ENCODE results near the gene RBM45.
"Not testable (repeated sequence)": the region's sequence is repeated elsewhere in the genome, so short reads cannot be mapped to it uniquely, and the experiment has no call there.

The RBM45 gene

DNA sequence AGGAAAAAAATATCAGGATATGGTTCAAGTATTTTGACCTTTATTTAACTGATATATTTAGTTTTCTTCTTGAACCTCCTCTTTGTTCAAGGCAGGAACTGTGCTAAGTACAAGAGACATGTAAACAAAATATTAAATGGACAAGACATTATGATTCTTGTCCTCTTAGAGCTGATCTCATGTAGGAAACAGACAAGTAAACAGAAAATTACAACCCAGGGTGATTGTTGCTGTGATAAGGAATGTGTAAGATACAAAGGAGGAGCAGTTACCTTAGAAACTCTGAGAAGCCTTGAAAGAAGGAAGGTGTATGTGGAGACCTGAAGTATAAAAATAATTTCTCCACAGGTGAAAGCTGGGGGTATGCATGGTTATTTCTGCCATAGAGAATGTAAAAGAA, 12.9 kb downstream of the RBM45 start:
- no peak overlapping the region for H3K27ac ChIP-seq (ENCODE audit: low read depth, low read length)
- no peak overlapping the region for H3K9ac ChIP-seq (ENCODE audit: low read depth in 1 of 2, low read length in 2 of 2)
- no peaks in the 10 kb centered on the region for H3K27me3 ChIP-seq (ENCODE audit: control insufficient read depth in 1 of 2, insufficient read depth in 2 of 2, low read length in 2 of 2)
- H3K36me3 ChIP-seq (ENCODE audit: control insufficient read depth in 1 of 2, insufficient read depth in 2 of 2, low read length in 2 of 2): peaks cover 16 to 51% of the 10 kb centered on the region in 2 donors
- no peak overlapping the region for H3K4me3 ChIP-seq (ENCODE audit: low read depth in 1 of 2, low read length in 2 of 2)
- no peaks in the 10 kb centered on the region for H3K4me1 ChIP-seq (ENCODE audit: control insufficient read depth in 1 of 2, insufficient read depth in 2 of 2, low read length in 2 of 2)
- no peaks in the 10 kb centered on the region for H3K9me3 ChIP-seq (ENCODE audit: control insufficient read depth in 1 of 2, low read length in 2 of 2)

DNA sequence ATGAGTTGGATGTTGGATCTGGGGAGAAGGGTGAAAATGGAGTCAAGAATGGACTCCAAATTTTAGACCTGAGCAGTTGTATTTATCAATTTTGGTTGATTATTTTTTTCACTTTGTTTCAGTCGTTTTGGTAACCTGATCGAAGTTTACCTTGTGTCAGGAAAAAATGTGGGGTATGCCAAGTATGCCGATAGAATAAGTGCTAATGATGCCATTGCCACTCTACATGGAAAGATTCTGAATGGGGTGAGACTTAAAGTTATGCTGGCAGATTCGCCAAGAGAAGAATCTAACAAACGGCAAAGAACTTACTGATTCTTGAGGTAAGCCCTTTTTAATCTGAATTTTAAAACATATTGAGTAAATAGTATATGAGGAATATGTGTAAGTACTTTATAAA, 13.6 kb downstream of the RBM45 start:
- H3K36me3 ChIP-seq (ENCODE audit: control insufficient read depth in 1 of 2, insufficient read depth in 2 of 2, low read length in 2 of 2): peaks cover 16 to 48% of the 10 kb centered on the region in 2 donors
- no peaks in the 10 kb centered on the region for H3K9me3 ChIP-seq (ENCODE audit: control insufficient read depth in 1 of 2, low read length in 2 of 2)
- H3K27ac ChIP-seq (ENCODE audit: low read depth, low read length): no peak overlapping the region
- H3K4me3 ChIP-seq (ENCODE audit: low read depth in 1 of 2, low read length in 2 of 2): no peak overlapping the region
- H3K27me3 ChIP-seq (ENCODE audit: control insufficient read depth in 1 of 2, insufficient read depth in 2 of 2, low read length in 2 of 2): no peaks in the 10 kb centered on the region
- H3K9ac ChIP-seq (ENCODE audit: low read depth in 1 of 2, low read length in 2 of 2): no peak overlapping the region
- no peaks in the 10 kb centered on the region for H3K4me1 ChIP-seq (ENCODE audit: control insufficient read depth in 1 of 2, insufficient read depth in 2 of 2, low read length in 2 of 2)

DNA sequence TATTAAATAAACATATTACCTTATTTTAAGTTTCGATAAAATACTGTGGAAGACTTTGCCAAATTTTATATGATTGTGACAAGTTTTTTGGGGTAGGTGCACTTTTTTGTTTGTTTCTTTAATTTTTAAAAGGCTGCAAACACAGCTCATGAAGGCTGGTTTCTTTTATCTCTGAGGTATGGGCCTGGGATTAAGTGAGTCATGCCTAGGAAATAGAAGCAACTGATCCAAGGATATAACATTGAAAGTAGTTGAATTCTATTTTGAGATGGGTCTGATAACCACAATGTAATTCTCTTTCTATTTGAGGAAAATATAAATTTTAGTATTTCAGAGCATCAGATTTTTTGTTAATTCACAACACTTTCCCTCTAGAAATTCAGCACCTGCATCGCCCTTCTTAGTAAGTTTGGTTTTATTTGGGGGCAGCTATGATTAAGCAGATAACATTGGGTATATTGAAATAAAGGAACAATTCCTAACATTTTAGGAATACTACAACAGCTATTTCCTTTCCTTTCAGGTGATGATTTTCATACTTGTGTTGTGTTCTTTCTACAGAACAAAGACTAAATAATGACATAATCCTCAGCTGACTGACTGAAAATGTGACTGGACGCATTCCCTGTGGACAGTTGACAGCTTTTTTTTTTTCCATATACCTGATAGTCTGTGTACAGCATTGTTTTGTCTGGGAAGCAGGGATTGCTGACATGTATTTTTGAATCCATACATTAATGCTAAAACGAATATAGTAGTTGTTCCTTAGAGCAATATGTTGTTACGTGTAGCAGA, 16.8 kb downstream of the RBM45 start:
- Histone ChIP-seq H3K9ac (ENCODE audit: low read depth in 1 of 2, low read length in 2 of 2) (no peak overlapping the region), H3K36me3 (ENCODE audit: control insufficient read depth in 1 of 2, insufficient read depth in 2 of 2, low read length in 2 of 2) (peaks cover 5 to 30% of the 10 kb centered on the region in 2 donors), H3K27ac (ENCODE audit: low read depth, low read length) (no peak overlapping the region), H3K27me3 (ENCODE audit: control insufficient read depth in 1 of 2, insufficient read depth in 2 of 2, low read length in 2 of 2) (no peaks in the 10 kb centered on the region), H3K4me3 (ENCODE audit: low read depth in 1 of 2, low read length in 2 of 2) (no peak overlapping the region), H3K4me1 (ENCODE audit: control insufficient read depth in 1 of 2, insufficient read depth in 2 of 2, low read length in 2 of 2) (no peaks in the 10 kb centered on the region), H3K9me3 (ENCODE audit: control insufficient read depth in 1 of 2, low read length in 2 of 2) (no peaks in the 10 kb centered on the region)

DNA sequence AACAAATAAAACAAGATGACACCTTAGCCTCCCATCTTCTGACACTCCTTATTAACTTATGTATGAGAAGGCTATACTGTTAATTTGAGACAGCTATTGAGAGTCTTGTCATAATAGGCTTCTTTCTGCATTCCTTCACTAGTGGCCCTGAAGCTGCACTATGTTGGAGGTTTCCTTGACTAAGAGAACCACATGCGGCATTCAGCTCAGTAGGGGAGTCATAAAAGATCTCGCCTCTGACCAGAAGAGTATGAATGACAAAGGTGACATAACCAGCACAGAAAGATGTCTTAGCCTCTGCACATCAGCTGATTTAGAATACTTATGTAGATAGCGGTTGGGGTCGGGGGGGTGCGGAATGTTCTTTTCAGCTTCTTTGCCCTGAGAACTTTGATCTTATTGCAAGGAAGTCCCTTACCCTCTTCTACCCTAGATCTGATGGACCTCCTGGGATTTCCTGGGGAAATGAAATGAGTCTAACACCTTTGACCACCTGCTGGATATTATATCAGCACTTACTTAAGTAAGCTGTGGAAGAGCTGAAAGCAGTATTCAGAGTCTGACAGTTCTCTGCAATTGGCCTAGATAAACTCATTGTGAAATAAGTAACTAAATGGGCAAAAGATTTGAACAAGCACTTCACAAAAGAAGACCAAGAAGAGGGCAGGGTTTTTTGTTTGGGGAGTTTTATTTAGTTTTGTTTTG, 24.2 kb downstream of the RBM45 start:
- no peaks in the 10 kb centered on the region for H3K27me3 ChIP-seq (ENCODE audit: control insufficient read depth in 1 of 2, insufficient read depth in 2 of 2, low read length in 2 of 2)
- no peak overlapping the region for H3K27ac ChIP-seq (ENCODE audit: low read depth, low read length)
- H3K36me3 ChIP-seq (ENCODE audit: control insufficient read depth in 1 of 2, insufficient read depth in 2 of 2, low read length in 2 of 2): peaks cover 0 to 12% of the 10 kb centered on the region in 2 donors
- H3K9me3 ChIP-seq (ENCODE audit: control insufficient read depth in 1 of 2, low read length in 2 of 2): no peaks in the 10 kb centered on the region
- H3K4me3 ChIP-seq (ENCODE audit: low read depth in 1 of 2, low read length in 2 of 2): no peak overlapping the region
- H3K4me1 ChIP-seq (ENCODE audit: control insufficient read depth in 1 of 2, insufficient read depth in 2 of 2, low read length in 2 of 2): no peaks in the 10 kb centered on the region
- H3K9ac ChIP-seq (ENCODE audit: low read depth in 1 of 2, low read length in 2 of 2): no peak overlapping the region

DNA sequence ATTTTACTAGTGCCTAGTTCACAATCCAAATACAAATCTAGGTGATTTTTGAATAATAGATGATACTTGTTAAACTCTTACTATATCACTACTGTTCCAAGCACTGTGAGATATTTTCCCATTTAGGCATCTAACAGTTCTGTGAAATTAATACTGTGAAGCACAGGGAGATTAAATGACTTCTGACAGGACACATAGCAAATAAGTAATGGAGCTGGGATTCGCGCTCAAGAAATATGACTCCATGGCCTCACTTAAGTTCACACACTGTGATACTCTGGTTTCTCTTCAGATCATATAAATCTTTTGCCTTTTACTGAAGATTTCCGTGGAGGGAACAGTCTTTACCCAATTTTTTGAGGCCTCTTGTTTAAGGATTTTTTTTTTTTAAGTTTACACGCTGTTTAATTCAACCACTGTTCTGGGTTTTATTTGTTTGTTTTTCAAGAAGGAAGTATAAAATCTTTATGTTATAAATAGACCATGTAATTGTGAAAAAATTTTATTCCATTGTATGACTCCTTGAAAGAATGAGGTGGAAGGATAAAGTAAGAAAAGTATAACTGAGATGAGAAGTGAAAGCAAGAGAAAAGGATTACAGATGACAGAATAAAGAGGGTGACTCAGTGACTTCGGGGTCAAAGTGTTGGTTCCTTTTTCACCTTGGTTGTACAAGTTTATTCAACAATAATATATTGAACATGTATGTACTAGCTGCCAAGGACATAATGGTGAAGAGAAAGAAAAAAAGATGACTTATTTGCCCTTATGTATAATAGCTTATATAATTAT, 30.2 kb downstream of the RBM45 start:
- no peak overlapping the region for H3K27ac ChIP-seq (ENCODE audit: low read depth, low read length)
- no peaks in the 10 kb centered on the region for H3K9me3 ChIP-seq (ENCODE audit: control insufficient read depth in 1 of 2, low read length in 2 of 2)
- H3K9ac ChIP-seq (ENCODE audit: low read depth in 1 of 2, low read length in 2 of 2): no peak overlapping the region

DNA sequence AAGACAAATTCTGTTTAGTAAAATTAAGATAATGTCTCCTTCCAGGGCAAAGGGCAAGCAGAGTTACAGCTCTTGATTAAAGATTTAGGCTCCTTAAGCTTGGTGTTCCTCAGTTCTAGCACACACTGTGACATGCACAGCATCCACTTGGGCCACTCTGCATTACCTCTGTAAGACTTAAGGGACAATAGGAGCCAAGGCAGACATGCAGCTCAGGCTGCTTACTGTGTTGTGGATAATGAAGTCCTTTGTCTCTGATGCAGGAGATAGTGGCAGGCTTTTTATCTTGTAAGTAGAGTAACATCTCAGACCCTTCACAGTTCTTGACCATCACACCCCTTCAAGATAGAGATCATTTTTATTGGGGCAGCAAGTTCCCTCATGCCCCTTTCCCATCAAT, 31.2 kb downstream of the RBM45 start:
- Histone ChIP-seq H3K4me3 (ENCODE audit: low read depth in 1 of 2, low read length in 2 of 2) (no peak overlapping the region), H3K9ac (ENCODE audit: low read depth in 1 of 2, low read length in 2 of 2) (no peak overlapping the region), H3K9me3 (ENCODE audit: control insufficient read depth in 1 of 2, low read length in 2 of 2) (no peaks in the 10 kb centered on the region), H3K27ac (ENCODE audit: low read depth, low read length) (no peak overlapping the region), H3K27me3 (ENCODE audit: control insufficient read depth in 1 of 2, insufficient read depth in 2 of 2, low read length in 2 of 2) (no peaks in the 10 kb centered on the region), H3K4me1 (ENCODE audit: control insufficient read depth in 1 of 2, insufficient read depth in 2 of 2, low read length in 2 of 2) (no peaks in the 10 kb centered on the region), H3K36me3 (ENCODE audit: control insufficient read depth in 1 of 2, insufficient read depth in 2 of 2, low read length in 2 of 2) (no peaks in the 10 kb centered on the region)

More for the DNA sequence above, 30.2 kb downstream of the RBM45 start:
- Histone ChIP-seq H3K27me3 (ENCODE audit: control insufficient read depth in 1 of 2, insufficient read depth in 2 of 2, low read length in 2 of 2) (no peaks in the 10 kb centered on the region), H3K36me3 (ENCODE audit: control insufficient read depth in 1 of 2, insufficient read depth in 2 of 2, low read length in 2 of 2) (no peaks in the 10 kb centered on the region), H3K4me1 (ENCODE audit: control insufficient read depth in 1 of 2, insufficient read depth in 2 of 2, low read length in 2 of 2) (no peaks in the 10 kb centered on the region), H3K4me3 (ENCODE audit: low read depth in 1 of 2, low read length in 2 of 2) (no peak overlapping the region)

DNA sequence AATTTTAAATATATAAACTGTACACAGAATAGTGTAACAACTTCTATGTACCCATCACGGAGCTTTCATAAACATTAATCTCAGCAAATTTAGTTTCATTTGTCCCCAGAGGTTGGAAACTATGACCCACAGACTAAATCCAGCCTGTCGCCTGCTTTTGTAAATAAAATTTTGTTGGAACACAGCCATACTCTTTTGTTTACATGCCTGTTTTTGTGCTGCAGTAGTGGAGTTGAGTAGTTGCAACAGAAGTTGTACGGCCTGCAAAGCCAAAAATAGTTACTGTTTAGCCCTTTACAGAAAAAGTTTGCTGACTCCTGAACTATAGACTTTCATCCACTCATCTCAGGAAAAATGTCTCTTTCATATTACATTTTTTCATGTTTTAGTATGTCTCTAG, 39.8 kb downstream of the RBM45 start:
- H3K9ac ChIP-seq (ENCODE audit: low read depth in 1 of 2, low read length in 2 of 2): no peak overlapping the region
- H3K27me3 ChIP-seq (ENCODE audit: control insufficient read depth in 1 of 2, insufficient read depth in 2 of 2, low read length in 2 of 2): no peaks in the 10 kb centered on the region
- H3K4me3 ChIP-seq (ENCODE audit: low read depth in 1 of 2, low read length in 2 of 2): no peak overlapping the region
- H3K4me1 ChIP-seq (ENCODE audit: control insufficient read depth in 1 of 2, insufficient read depth in 2 of 2, low read length in 2 of 2): peaks cover 7 to 11% of the 10 kb centered on the region in 2 donors
- H3K36me3 ChIP-seq (ENCODE audit: control insufficient read depth in 1 of 2, insufficient read depth in 2 of 2, low read length in 2 of 2): no peaks in the 10 kb centered on the region
- H3K27ac ChIP-seq (ENCODE audit: low read depth, low read length): no peak overlapping the region
- no peaks in the 10 kb centered on the region for H3K9me3 ChIP-seq (ENCODE audit: control insufficient read depth in 1 of 2, low read length in 2 of 2)

DNA sequence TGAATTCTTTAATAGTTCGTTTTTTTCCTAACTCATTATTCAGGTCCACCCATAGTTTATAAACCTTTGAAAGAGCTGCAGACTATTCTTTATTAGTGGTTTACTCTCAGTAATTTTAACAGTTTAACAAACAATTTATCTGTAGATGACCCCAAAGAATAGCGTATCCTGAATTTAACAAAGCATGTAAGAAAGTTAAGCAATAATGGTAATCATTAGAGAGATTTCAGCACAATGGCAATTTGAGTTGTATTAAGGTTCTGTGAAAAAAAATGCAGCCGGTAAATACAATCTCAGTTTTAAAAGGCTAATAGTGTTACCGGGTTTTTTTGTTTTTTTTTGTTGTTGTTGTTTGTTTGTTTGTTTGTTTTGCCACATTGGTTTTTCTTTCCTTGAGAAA, 40.3 kb downstream of the RBM45 start:
- no peaks in the 10 kb centered on the region for H3K36me3 ChIP-seq (ENCODE audit: control insufficient read depth in 1 of 2, insufficient read depth in 2 of 2, low read length in 2 of 2)
- no peak overlapping the region for H3K4me3 ChIP-seq (ENCODE audit: low read depth in 1 of 2, low read length in 2 of 2)
- H3K27me3 ChIP-seq (ENCODE audit: control insufficient read depth in 1 of 2, insufficient read depth in 2 of 2, low read length in 2 of 2): no peaks in the 10 kb centered on the region
- H3K9me3 ChIP-seq (ENCODE audit: control insufficient read depth in 1 of 2, low read length in 2 of 2): no peaks in the 10 kb centered on the region
- peaks cover 7 to 11% of the 10 kb centered on the region in 2 donors for H3K4me1 ChIP-seq (ENCODE audit: control insufficient read depth in 1 of 2, insufficient read depth in 2 of 2, low read length in 2 of 2)
- no peak overlapping the region for H3K27ac ChIP-seq (ENCODE audit: low read depth, low read length)
- H3K9ac ChIP-seq (ENCODE audit: low read depth in 1 of 2, low read length in 2 of 2): no peak overlapping the region

DNA sequence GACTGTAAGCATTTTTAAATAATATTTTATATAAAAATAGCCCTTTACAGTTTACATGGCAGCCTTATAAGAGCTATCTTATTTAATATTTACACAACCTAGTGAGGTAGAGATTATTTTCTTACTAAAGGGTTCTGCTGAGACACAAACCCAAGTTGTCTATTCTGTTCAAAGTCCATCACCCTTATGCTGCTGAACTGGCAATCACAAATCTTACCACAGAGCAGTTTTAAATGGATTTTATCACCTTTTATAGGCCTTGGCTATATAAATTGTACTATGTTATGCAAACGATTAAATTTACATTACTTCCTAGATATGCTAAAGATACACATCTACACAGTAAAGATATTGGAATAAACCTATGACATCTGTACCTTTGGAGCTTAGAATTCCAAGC, 40.7 kb downstream of the RBM45 start:
- Histone ChIP-seq H3K4me1 (ENCODE audit: control insufficient read depth in 1 of 2, insufficient read depth in 2 of 2, low read length in 2 of 2) (peaks cover 7 to 11% of the 10 kb centered on the region in 2 donors), H3K4me3 (ENCODE audit: low read depth in 1 of 2, low read length in 2 of 2) (no peak overlapping the region), H3K9me3 (ENCODE audit: control insufficient read depth in 1 of 2, low read length in 2 of 2) (no peaks in the 10 kb centered on the region), H3K9ac (ENCODE audit: low read depth in 1 of 2, low read length in 2 of 2) (no peak overlapping the region), H3K27me3 (ENCODE audit: control insufficient read depth in 1 of 2, insufficient read depth in 2 of 2, low read length in 2 of 2) (no peaks in the 10 kb centered on the region), H3K27ac (ENCODE audit: low read depth, low read length) (no peak overlapping the region), H3K36me3 (ENCODE audit: control insufficient read depth in 1 of 2, insufficient read depth in 2 of 2, low read length in 2 of 2) (no peaks in the 10 kb centered on the region)

DNA sequence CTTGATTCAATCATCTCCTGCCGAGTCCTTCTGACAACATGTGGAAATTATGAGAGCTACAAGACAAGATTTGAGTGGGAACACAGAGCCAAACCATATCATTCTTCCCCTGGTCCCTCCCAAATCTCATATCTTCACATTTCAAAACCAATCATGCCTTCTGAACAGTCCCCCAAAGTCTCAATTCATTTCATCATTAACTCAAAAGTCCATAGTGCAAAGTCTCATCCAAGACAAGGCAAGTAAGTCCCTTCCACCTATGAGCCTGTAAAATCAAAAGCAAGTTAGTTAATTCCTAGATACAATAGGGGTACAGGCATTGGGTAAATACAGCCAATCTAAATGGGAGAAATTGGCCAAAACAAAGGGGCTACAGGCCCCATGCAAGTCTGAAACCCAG, 41.6 kb downstream of the RBM45 start:
- H3K27ac ChIP-seq (ENCODE audit: low read depth, low read length); H3K27me3 ChIP-seq (ENCODE audit: control insufficient read depth in 1 of 2, insufficient read depth in 2 of 2, low read length in 2 of 2); H3K4me3 ChIP-seq (ENCODE audit: low read depth in 1 of 2, low read length in 2 of 2); H3K9ac ChIP-seq (ENCODE audit: low read depth in 1 of 2, low read length in 2 of 2); H3K36me3 ChIP-seq (ENCODE audit: control insufficient read depth in 1 of 2, insufficient read depth in 2 of 2, low read length in 2 of 2); H3K9me3 ChIP-seq (ENCODE audit: control insufficient read depth in 1 of 2, low read length in 2 of 2): not testable (repeated sequence)
- H3K4me1 ChIP-seq (ENCODE audit: control insufficient read depth in 1 of 2, insufficient read depth in 2 of 2, low read length in 2 of 2): peaks cover 7 to 11% of the 10 kb centered on the region in 2 donors
